D341Med (cell line): ENCODE results near the gene TGFB2.
A peak's percentile ranks its signal among the peaks of the same experiment; 100 is the strongest.

Experiments used
- DNase-seq: peaks from one replicate; pipeline ENCODE4 v3.0.0; 2012; ENCODE audit warnings: low spot score

Gene TGFB2

GRCh38 chr1:218332416-218332815 is 12.7 kb upstream of the TGFB2 start:
- no peak for DNase-seq

DNA sequence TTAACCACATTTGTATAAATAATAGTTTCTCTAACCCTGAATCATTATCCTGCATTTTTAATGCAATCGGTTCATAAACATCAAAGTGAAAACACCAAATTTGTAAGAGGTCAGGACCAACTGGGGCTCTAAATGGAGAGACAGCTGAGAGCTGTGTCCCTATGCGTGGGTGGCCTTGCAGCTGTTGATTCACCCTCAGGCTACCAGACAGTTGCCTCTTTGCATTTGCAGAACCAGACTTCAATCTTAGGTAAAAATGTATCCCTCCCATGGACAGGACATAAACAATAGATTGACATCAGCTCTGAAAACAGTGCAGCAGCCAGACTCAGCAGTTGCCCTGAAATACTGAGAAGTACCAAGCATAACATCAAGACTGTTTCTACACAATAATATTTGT is 8.8 kb upstream of the TGFB2 start:
- no peak for DNase-seq

DNA sequence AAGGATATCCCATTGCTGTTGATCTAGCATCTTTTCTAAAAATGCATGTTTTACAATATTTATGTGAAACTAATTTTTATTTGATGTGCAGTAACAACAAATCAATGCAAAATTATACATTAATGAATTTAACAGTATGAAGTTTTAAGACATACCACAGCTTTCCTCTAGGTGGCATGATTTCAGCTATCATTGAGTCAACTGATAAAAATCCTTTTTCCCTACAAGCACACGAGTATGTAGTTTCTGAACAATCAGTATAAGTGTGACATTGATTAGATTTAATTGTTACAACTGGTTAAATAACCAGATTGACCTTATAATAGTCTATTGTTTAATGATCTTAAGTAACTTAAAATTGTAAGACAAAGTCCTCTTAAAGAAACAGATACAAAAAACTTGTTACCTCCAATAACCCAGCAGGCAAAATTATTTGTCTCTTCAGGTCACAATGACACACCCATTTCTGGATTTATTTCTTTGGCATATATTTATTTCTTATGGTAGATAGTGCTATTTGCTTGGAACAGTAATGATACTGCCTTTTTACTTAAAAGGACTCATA is 5.8 kb upstream of the TGFB2 start:
- DNase-seq: no peak

DNA sequence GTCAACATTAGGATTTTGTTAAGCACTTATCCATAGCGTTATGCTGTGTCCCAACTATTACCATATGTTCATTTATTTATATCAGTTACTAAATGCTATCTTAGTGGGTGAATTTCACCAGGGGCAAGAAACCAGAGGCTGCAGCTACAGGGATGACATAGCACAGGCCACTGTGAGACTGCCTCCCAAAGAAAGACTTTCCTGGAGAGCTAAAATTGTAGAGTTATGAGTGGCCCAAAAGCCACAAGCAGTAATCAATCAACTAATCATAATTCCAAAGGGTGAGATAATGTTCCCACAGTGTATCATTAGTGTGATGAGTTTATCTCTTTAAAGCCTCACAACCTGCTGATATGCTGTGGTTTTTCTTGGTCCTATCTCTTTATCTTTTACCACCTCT is 3.8 kb upstream of the TGFB2 start:
- no peak for DNase-seq

GRCh38 chr1:218342091-218342490 is 3.0 kb upstream of the TGFB2 start:
- no peak for DNase-seq

- peak; percentile 91 for DNase-seq
Measured at GRCh38 chr1:218345673-218346390, 696 bp downstream of the TGFB2 start.

GRCh38 chr1:218346391-218347204 is 1.5 kb downstream of the TGFB2 start:
- no peak for DNase-seq

GRCh38 chr1:218347336-218347722 is 2.2 kb downstream of the TGFB2 start:
- DNase-seq: no peak

DNA sequence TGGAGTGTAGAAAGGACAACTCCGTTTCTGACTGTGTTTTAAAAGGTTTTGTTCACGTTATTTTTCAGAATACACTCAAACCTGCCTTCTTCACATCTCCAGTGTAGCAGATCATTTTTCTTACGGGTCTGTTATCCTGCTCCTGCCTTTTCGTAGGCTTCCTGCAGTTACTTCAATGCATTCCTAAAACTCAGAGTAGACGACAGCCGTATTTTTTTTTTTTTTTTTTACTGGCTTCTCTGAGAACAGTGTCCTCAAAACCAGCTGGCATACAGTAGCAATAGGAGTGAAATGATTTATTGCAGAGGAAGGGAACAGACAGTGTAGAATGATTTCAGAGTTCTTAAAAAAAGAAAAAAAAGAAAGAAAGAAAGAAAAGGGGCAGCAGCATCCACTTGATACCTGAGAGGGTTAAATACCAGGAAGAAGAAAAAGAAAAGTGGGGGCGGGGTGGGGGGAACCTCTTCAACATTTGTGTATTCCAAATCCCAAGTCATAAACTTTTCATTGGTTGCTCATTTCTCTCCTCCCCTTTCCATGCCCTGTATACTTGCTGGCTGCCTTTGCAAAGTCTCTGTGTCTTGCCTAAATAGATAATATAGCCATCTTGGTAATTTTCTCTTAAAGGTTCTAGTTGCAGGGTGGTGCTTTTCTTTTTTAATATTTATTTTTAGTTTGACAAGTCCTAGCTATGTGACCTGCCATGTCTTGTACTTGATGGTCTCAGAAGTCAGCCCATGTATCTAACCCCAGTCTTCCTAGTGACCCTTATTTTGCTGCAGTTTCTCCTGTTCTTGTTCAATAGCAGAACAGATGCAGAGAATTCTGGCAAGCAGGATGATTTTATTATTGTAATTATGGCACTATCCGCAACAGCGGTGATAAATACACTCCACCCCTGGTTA is 2.8 kb downstream of the TGFB2 start:
- DNase-seq: no peak

DNA sequence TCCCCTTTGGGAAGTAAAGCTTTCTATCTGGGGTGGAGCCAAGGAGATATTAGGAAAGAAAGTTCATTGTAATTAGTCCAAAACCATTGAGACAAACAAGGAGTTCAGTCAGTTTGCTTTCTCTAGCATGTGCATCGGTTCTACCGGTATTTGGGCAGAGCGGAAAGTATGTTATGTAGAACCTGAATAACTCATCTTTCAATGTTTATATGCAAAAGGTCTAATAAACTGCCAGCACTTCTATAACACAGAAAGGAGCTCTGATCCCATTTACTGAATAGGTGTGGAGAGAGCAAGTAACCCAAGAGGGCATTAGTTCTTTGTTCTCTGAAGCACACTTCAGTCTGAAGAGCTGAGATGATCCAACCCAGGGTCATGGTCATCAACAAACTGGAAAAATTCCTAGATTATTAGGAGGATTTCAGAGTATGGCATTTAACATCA is 3.5 kb downstream of the TGFB2 start:
- DNase-seq: no peak

DNA sequence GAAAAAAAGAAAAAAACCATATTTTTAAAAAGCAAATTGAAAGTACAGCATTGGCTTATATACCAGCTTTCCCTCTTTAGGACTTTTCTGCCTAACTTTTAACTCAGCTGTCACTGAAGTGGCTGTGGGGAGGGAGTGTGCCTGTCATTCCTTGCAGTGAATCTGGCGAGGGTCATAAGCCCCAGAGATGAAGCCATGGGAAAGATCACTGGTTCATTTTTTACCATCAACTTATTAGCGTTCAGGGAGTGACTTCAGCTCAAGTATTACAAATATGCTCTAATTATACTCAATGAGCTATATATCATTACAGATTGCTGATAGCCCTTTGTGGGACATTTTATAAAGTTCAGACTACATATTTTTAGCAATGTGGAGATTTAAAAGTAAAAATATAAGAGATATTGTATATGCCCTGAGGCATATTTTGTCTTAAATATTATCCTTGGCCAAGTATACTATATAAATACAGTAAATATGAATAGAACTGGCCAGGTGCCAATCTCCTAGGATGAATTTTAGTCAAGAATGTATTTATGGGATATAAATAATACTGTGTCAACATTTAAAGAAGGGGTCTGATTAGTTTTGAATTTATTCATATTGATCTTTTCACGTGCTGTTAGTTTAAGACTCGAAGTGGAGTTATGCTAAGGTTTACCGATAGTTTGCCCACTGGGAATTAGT is 4.4 kb downstream of the TGFB2 start:
- DNase-seq: no peak

DNA sequence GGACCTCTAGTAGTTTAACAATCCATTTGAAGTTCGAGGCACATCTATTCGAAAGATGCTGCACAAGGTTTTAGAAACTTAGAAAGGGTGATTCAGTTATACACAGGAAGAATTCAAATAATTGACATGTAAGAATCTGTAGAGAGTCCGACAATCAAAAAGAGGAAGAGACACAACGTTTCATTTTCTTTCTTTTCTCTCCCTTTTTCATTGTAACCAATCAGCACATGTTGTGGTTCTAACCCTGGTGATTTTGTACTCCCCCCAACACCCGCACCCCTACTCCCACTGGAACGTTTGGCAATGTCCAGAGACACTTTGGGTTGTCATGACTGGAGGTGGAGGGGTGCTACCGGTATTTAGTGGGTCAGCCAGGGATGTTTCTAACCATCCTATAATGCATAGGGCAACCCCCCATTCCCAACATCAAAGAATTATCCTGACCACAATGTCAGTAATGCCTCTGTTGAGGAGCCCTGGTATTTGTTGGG is 4.9 kb downstream of the TGFB2 start:
- no peak for DNase-seq

DNA sequence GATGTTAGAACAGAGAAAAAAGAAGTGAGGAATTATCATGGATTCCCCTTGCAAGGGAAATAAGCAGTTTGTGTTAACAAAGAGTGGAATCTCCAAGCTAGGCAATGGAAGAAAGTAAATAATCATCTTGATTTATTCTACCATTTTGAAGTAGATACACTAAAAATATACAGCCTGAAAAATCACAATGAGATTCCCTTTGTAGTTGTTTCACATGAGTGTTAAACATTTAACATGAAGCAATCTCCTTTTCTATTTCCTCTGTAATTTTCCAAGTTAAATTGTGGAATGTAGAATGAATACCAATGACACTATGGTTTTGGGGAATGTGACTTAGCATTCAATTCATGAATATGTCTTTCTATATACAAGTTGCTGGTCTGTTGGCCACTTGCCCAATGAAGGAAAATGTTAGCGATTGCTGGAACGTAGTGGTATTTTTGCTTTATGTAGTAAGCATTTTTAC is 5.7 kb downstream of the TGFB2 start:
- no peak for DNase-seq

- no peak for DNase-seq
Measured at GRCh38 chr1:218351391-218352074, 6.4 kb downstream of the TGFB2 start.

GRCh38 chr1:218352075-218352438 is 6.9 kb downstream of the TGFB2 start:
- DNase-seq: no peak

DNA sequence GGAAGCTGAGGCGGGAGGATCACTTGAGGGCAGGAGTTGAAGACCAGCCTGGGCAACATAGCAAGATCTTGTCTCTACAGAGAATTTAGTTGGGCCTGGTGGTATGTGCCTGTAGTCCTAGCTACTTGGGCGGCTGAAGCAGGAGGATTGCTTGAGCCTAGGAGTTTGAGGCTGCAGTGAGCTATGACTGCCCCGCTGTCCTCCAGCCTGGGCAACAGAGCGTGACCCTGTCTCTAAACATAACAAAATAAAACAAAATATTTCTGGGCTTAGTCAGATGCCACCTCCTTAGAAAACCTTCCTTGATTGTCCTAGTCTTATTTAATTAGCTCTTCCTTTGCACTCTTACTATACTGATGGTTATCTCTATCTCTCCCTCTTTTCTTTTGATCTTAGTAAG is 8.5 kb downstream of the TGFB2 start:
- DNase-seq: no peak

DNA sequence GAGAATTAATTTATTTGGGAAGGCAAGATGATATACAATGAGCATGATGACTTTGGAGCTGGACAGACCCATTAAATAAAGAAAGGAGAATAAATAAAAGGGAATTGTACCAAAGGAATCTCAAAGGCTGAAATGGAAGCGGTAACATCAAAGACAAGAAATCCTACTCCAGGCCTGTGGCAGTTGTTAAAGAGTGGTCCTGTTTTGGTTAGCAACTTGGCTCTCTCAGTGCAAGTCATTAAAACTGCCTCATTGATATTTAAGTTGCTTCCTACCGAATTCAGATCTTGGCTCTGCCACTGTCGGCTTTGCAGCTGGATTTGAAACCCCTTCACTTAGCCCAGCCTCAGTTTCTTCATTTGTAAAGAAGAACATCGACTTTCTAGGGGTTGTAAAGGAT is 10.1 kb downstream of the TGFB2 start:
- no peak for DNase-seq

GRCh38 chr1:218357211-218357892 is 12.2 kb downstream of the TGFB2 start:
- DNase-seq: no peak

DNA sequence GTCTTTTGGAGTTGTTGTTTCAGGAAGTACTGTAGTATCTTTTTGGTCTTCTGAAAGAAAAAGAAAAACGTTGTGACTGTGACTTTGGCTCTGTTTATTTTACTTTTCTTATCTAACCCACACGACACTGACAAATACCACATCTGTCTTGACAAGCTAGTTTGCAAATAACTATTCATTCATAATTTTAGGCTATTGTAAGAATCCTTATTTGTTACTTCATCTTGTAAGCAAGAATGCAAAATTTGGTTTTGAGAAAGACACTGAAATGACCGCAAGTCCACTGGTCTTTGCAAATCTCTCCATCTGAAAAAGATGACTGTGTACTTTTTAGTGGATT is 12.7 kb downstream of the TGFB2 start:
- no peak for DNase-seq
